Heart left ventricle (tissue), 16 donors: ENCODE data around the gene BRMS1. TPM values are rescaled to one million over a fixed set of nuclear protein-coding genes. Genes with fewer than 3 reads are reported as not detected.

Source experiments
- ATAC-seq, 4 donors: fragments of 200-7000 bp; cut with Tn5 transposase; one replicate each; pipeline ENCODE4 v1.9.1; 2020 to 2022; ENCODE audit warnings: moderate library complexity in 4 of 4, mild to moderate bottlenecking in 3 of 4, moderate number of reproducible peaks in 1 of 4
- DNase-seq, 5 donors: peaks; one replicate each; pipeline ENCODE4 v3.0.0-alpha.2; 2020
- H3K27ac ChIP-seq, 12 donors: fragments of 200-600 bp; sonication (generic) in 4 of 12; one replicate each; pipeline versions ENCODE4 v1.5.0 to v1.8.0; 2016 to 2022; ENCODE audit warnings: mild to moderate bottlenecking in 2 of 12
- H3K27me3 ChIP-seq, 9 donors: fragments of 200-600 bp; sonication (generic) in 2 of 9; one replicate each; pipeline versions ENCODE4 v1.5.1 to v1.8.0; 2016 to 2022; ENCODE audit warnings: mild to moderate bottlenecking in 3 of 9
- H3K36me3 ChIP-seq, 9 donors: fragments of 200-600 bp; sonication (generic) in 2 of 9; one replicate each; pipeline versions ENCODE4 v1.5.0 to v1.8.0; 2018 to 2022; ENCODE audit warnings: mild to moderate bottlenecking in 2 of 9
- H3K4me1 ChIP-seq, 12 donors: fragments of 200-600 bp; sonication (generic) in 4 of 12; one replicate each; pipeline versions ENCODE4 v1.5.0 to v1.8.0; 2016 to 2022; ENCODE audit warnings: mild to moderate bottlenecking in 3 of 12
- H3K4me3 ChIP-seq, 12 donors: fragments of 200-600 bp; sonication (generic) in 4 of 12; one replicate each; pipeline versions ENCODE4 v1.5.0 to v1.8.0; 2017 to 2022; ENCODE audit warnings: mild to moderate bottlenecking in 9 of 12, moderate library complexity in 4 of 12
- H3K9me3 ChIP-seq, 12 donors: fragments of 200-600 bp; sonication (generic) in 4 of 12; one replicate each; pipeline versions ENCODE4 v1.5.0 to v1.8.0; 2016 to 2022; ENCODE audit warnings: mild to moderate bottlenecking in 1 of 12
- POLR2A ChIP-seq, 2 donors: fragments of 450-650 bp; IDR thresholded peaks; one replicate each; pipeline ENCODE4 v1.6.1; 2017; ENCODE audit warnings: antibody characterized with exemption in 2 of 2, mild to moderate bottlenecking in 2 of 2, moderate library complexity in 2 of 2
- WGBS, 4 donors: extraction: QIAGEN DNeasy Blood & Tissue Kit in 2 of 4; methylation state at CpG; one replicate each; pipeline versions ENCODE4 v1.1.5 to v1.1.7; 2013 to 2018; 5-methylcytosine and 5-hydroxymethylcytosine counted together
- intact Hi-C, 10 donors: fragments of 100-400 bp; cut with DNase I; formaldehyde crosslinking; loops; one replicate each; pipeline versions ENCODE4 v1.11.1 to v1.14.2; 2022
- polyA plus RNA-seq, 2 donors: library from polyadenylated mRNA; stranded (reverse); fragments of 200-250 nt; gene quantifications; one replicate each; pipeline ENCODE4 v1.2.3, GENCODE V29; 2013
- total RNA-seq, 9 donors: library from RNA; depleted of rRNA in 2 of 9; stranded (reverse); fragments of >200 nt in 2 of 9; fragmentation: NEBNext Ultra II Directional in 3 of 9; extraction: Animal tissue kit (Norgen Biotek cat#: 25700) in 3 of 9; gene quantifications; one replicate each; pipeline versions ENCODE4 v1.1.0 to v1.2.4, GENCODE V29; 2016 to 2023
- TF ChIP-seq, protein P1 (sequence below), 12 donors: fragments of 200-600 bp; sonication (generic) in 4 of 12; IDR thresholded peaks; one replicate each; pipeline versions ENCODE4 v1.5.0 to v1.8.0; 2018 to 2022; ENCODE audit warnings: antibody characterized with exemption in 12 of 12, mild to moderate bottlenecking in 5 of 12
- donor health status: ischemic (EF 13 %, LVEDD 7.1; RV severe dilation, severe dysfunction).
- donor health status: healthy with polysubstance abuse.
- donor health status: DM: no; HTN: yes; CAD: no.
- donor health status: DM: no; HTN: no; CAD: no.
- donor health status: ischemic (EF 25% LVEDD 6.9; RV normal size, moderate dysfunction).
- donor health status: ischemic (EF 25% LVEDD 5.7; RV mildly dilated, moderate dysfunction).
- donor health status: healthy.
- donor health status: DM: yes; HTN: yes; CAD: no.
- donor health status: ischemic (EF 35%, LVEDD 5.7; RV mildly dilated, moderate dysfunction).
- donor health status: nonischemic (EF 11% LVEDD 7.7; RV severe dilation, severe dysfunction).
- donor health status: DM: yes; HTN: yes; CAD: no.
- donor health status: PGD.
- donor health status: ischemic (EF 29% LVEDD 5.4; RV normal size, mild dysfunction).
- donor health status: nonischemic (EF 23%, LVEDD 6.1; RV moderate dilation, normal function).

Gene BRMS1
- total and polyA plus RNA-seq, 11 donors = 9.7 to 77.4 (median 22.7) TPM

DNA sequence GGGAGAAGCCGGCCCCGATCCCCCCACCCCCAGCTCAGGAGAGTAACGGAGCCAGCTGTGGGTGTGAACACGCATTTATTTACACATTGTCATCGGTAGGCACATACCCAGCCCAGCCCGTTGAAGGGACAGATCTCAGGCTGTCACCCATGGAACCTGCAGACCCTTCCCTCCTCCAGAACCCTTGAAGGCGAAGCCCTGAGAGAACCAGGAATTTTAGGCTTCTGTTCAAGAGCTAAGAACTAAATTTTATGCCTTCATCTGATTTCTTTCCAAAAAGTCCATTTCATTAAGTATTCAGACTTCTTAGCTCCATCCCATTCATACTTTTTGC lies 379 bp upstream of the BRMS1 start:
- peaks cover 0 to 24% (median 16%) of the 10 kb centered on the region in 9 donors for H3K36me3 ChIP-seq
- DNase-seq (no peak), ATAC-seq (peak in 3 of 4 donors; percentile 3 to 28 (median 20))
- no peaks in the 10 kb centered on the region for H3K9me3 ChIP-seq
- no peaks in the 10 kb centered on the region for H3K27me3 ChIP-seq
- TF ChIP-seq POLR2A (IDR thresholded peaks at IDR 0.05) = no peak
- TF ChIP-seq, protein P1, sequence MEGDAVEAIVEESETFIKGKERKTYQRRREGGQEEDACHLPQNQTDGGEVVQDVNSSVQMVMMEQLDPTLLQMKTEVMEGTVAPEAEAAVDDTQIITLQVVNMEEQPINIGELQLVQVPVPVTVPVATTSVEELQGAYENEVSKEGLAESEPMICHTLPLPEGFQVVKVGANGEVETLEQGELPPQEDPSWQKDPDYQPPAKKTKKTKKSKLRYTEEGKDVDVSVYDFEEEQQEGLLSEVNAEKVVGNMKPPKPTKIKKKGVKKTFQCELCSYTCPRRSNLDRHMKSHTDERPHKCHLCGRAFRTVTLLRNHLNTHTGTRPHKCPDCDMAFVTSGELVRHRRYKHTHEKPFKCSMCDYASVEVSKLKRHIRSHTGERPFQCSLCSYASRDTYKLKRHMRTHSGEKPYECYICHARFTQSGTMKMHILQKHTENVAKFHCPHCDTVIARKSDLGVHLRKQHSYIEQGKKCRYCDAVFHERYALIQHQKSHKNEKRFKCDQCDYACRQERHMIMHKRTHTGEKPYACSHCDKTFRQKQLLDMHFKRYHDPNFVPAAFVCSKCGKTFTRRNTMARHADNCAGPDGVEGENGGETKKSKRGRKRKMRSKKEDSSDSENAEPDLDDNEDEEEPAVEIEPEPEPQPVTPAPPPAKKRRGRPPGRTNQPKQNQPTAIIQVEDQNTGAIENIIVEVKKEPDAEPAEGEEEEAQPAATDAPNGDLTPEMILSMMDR (IDR thresholded peaks at IDR 0.05) = no peak
- intact Hi-C loops = loop anchor here in 5 of 10 donors (1.0 to 10.0 kb wide), 4 partner anchors 26 to 480 kb away; partner anchors contain the start of genes MUS81 (in 1 of the 5) and SLC29A2 (in 1 of the 5)
- WGBS, 4 donors = 0 to 8% (median 3%) methylated on average over 3 to 7 of the region's 7 CpGs
- H3K4me1 ChIP-seq = peaks cover 4 to 47% (median 34%) of the 10 kb centered on the region in 12 donors
- peak overlapping the region in 11 of 12 donors; percentile 41 to 87 (median 80) for H3K27ac ChIP-seq
- H3K4me3 ChIP-seq = peak overlapping the region in 11 of 12 donors; percentile 84 to 100 (median 95)

DNA sequence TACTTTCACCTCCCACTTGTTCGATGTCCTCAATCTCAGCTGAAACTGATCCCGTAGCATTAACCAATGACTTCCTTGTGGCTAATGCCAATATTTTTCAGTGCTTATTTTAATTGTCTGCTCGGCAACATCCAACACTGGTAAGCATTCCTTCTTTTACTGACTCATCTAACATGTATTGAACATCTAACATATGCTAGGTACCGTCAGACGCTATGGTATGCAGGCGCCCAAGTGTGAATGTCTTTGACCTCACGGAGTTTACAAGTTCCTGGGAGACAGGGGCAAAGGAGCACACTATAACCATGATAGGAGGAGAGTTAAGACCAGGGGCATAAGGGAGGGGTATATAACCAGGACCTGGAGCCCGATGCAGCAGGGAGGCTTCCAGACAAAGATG lies 1.7 kb downstream of the BRMS1 start:
- Histone ChIP-seq H3K27ac (no peak overlapping the region), H3K4me3 (no peak overlapping the region), H3K9me3 (no peaks in the 10 kb centered on the region), H3K4me1 (peaks cover 4 to 44% (median 34%) of the 10 kb centered on the region in 12 donors), H3K27me3 (no peaks in the 10 kb centered on the region), H3K36me3 (peaks cover 0 to 45% (median 32%) of the 10 kb centered on the region in 9 donors)
- ATAC-seq = no peak
- TF ChIP-seq, protein P1 (IDR thresholded peaks at IDR 0.05) = no peak
- no peak for TF ChIP-seq POLR2A (IDR thresholded peaks at IDR 0.05)
- intact Hi-C loops = loop anchor here in 3 of 10 donors (5.0 to 10.0 kb wide), 2 partner anchors 36 to 478 kb away; partner anchors contain the start of gene MUS81 (in 1 of the 3)
- WGBS, 4 donors = 90 to 93% (median 93%) methylated on average over 8 of the region's 8 CpGs
- DNase-seq = peak in 1 of 5 donors; percentile 8

DNA sequence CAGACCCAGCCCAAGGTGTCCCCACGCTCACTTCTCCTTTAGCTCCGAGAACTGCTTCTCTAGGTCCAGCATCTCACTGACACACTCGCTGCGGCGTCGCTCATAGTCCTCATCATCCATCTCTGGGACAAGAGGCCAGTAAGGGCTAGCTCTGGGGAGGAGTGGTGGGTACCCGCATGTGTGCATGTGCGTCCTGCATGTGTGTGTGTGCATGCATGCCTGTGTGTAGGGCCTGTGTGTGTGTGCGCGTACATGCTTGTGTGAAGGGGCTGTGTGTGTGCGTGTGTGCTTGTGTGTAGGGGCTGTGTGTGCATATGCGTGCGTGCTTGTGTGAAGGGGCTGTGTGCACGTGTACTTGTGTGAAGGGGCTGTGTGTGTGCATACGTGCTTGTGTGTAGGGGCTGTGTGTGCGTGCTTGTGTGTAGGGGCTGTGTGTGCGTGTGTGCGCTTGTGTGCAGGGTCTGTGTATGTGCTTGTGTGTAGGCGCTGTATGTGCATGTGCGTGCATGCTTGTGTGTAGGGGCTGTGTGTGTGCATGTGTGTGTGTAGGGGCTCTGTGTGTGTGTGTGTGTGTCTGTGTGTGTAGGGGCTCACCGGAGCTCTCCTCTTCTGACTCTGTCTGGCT lies 3.3 kb downstream of the BRMS1 start:
- Histone ChIP-seq H3K4me3 (no peak overlapping the region), H3K9me3 (no peaks in the 10 kb centered on the region), H3K27ac (no peak overlapping the region), H3K27me3 (no peaks in the 10 kb centered on the region), H3K36me3 (peaks cover 0 to 57% (median 39%) of the 10 kb centered on the region in 9 donors), H3K4me1 (peaks cover 4 to 40% (median 33%) of the 10 kb centered on the region in 12 donors)
- intact Hi-C loops = loop anchor here in 3 of 10 donors (5.0 to 10.0 kb wide), 2 partner anchors 34 to 477 kb away; partner anchors contain the start of gene MUS81 (in 1 of the 3)
- TF ChIP-seq POLR2A (IDR thresholded peaks at IDR 0.05) = no peak
- TF ChIP-seq, protein P1 (IDR thresholded peaks at IDR 0.05) = no peak
- DNase-seq (peak in 2 of 5 donors; percentile 18 to 20), ATAC-seq (no peak)
- 93 to 95% (median 94%) methylated on average over 21 of the region's 21 CpGs for WGBS, 4 donors
